Urothelium cell line (cell line): ENCODE measurements around the gene ZFYVE1.
A peak's percentile ranks its signal among the peaks of the same experiment; 100 is the strongest.
"Not testable (repeated sequence)": the region's sequence is repeated elsewhere in the genome, so short reads cannot be mapped to it uniquely, and the experiment has no call there.

ENCODE experiments used
- DNase-seq: peaks from one replicate; pipeline ENCODE4 v3.0.0; 2011; ENCODE audit warnings: low spot score, mixed read lengths
- FAIRE-seq: peaks from 2 replicates; lab custom pipeline; 2011; peaks lifted over from hg19 to GRCh38; lab: Jason Lieb, UNC

Gene ZFYVE1

GRCh38 chr14:72961579-72962335, 65.1 kb downstream of the ZFYVE1 start:
- DNase-seq (peak; percentile 89), FAIRE-seq (peak; percentile 85)

- not testable (repeated sequence) for FAIRE-seq, DNase-seq
These were observed 65.9 kb downstream of the ZFYVE1 start for GRCh38 chr14:72961016-72961415.

DNA sequence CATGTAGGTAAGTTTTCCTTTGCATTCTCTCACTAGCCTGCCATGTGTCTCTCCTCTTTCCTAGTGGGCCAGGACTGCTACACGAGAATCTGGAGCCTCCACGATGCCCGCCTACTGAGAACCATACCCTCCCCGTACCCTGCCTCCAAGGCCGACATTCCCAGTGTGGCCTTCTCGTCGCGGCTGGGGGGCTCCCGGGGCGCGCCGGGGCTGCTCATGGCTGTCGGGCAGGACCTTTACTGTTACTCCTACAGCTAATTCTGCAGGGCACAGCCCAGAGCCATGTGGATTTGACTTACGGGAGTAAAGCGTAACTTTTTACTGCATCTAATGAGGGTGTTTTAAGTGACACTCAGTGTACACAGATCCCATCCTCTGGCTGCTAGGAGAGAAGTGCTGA, 68.4 kb downstream of the ZFYVE1 start:
- no peak for FAIRE-seq
- no peak for DNase-seq

DNA sequence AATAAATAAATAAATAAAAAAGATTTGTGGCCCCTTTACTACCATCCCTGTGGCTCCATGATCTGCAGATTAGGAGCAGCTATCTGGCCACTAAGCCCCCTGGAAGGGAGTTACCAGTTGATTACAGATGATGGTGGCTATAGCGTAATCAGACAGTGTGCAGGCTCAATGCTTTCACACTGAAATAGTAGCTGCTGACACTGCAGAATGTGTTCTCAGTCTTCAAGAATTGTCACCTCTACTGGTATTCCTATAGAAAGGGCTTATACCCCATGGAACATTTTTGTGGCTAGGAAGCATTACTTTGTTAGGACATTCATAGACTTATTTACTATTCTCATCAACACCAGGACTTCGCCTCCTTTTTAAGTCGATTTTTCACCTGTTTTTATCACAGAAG, 69.7 kb downstream of the ZFYVE1 start:
- DNase-seq (no peak), FAIRE-seq (no peak)

- peak; percentile 59 for FAIRE-seq
- DNase-seq, result not testable (repeated sequence)
These were observed 70.2 kb downstream of the ZFYVE1 start for GRCh38 chr14:72956741-72957140.

- DNase-seq, result no peak
- peak; percentile 66 for FAIRE-seq
These were observed 74.7 kb downstream of the ZFYVE1 start for GRCh38 chr14:72952171-72952570.

DNA sequence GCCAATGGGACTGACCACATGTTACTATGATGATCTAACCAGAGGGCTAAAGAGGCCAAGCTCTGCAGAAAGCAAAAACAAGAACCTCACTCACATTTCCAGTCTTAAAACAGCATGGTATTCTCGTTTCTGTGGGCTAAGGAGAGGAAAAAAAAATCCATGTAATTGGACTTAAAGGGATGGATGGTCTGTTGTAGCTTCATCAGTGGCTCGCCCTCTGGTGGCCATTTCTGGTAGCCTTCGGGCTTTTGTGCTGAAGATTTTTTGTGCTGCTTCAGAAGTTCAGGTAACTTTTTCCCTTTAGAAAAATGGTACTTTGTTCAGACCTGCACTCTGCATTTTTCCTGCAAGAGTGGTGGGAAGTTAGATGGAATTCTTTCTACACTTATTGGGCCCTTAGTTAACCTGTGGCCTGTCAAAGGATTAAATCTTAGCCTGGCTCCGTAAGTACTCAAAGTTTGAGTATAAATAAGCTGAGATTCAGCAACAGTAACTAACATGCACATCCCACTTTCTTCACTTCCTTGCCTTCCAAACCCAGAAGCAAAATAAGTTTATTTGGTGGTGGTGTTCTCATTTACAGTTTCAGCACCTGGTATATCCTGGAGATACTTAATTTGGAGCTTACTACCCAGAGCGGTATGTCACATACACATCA, 78.3 kb downstream of the ZFYVE1 start:
- DNase-seq (peak; percentile 77), FAIRE-seq (peak; percentile 86)

GRCh38 chr14:72947366-72948160, 79.3 kb downstream of the ZFYVE1 start:
- DNase-seq (no peak), FAIRE-seq (peak; percentile 96)

DNA sequence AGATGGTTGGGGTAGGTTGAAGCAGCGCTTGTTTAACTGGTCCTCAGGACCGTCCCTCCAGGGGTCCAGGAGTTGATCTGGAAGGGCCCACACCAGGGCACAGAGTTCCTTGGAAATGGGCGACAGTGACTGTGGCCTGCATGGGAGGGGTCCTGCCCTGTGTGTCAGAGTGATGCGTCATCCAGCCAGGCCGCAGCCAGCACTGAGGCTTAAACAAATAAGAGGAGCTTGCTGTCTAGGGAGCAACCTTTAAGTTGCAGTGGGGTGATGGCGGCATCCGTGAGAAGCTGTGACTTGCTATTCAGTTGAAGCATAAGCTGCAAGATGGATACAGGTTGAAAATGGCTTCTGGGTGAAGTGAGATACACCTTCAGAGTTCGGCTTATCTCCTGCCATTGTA, 80.4 kb downstream of the ZFYVE1 start:
- DNase-seq (no peak), FAIRE-seq (peak; percentile 91)

DNA sequence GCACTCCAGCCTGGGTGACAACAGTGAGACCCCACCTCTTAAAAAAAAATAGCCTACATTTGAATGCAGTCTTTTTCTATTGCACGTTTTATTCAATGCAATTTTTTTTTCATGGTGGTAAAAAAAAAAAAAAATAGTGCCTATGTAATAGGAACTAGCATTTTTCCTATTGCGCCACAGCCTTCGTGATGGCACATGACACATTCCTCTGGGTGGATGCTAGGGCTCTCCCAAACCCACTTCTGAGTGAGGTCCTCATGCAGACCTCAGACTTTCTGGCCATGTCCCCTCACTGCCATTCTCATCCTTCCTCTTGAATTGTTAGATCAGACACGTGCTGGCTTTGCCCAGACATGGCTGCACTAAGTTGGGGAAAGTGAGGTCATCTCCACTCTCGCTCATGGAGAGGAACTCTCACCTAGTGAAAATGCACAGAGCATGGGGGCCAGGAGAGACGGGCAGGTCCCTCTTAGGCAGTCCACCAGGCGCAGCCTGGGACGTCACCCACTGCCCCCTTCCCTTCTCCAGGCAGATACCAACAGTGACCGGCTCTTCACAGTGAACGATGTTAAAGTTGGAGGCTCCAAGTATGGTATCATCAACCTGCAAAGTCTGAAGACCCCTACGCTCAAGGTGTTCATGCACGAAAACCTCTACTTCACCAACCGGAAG, 81.4 kb downstream of the ZFYVE1 start:
- DNase-seq (no peak), FAIRE-seq (peak; percentile 58)

DNA sequence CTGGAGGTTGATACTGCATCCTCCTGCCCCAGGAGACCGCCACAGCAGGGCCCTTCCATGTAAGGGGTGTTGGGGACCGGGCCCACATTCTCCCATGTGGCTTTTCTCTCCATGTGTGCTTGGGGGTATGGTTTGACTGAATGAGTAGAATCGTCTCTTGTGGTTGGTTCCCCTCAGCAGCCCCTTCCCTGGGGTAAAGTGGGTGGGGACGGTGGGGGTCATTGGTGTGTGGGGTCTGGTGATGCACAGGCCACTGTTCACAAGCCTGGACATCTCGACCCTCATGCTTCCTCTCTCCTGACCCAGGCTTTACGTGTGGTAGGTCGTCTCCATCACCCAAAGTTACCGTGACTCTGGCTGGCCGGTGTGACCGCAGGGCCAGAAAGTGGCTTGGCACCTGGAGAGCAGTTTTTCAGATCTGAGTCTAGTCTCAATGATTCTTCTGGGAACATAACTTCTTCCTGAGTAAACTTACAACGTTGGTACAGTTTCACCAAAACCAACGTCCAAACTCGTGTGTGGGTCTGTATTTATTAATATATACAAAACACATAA, 83.0 kb downstream of the ZFYVE1 start:
- DNase-seq, result no peak
- peak; percentile 74 for FAIRE-seq

GRCh38 chr14:72942934-72943333, 84.0 kb downstream of the ZFYVE1 start:
- DNase-seq (no peak), FAIRE-seq (no peak)

GRCh38 chr14:72941286-72941985, 85.5 kb downstream of the ZFYVE1 start:
- no peak for DNase-seq
- peak; percentile 70 for FAIRE-seq

- DNase-seq (no peak), FAIRE-seq (peak; percentile 80)
These were observed 87.3 kb downstream of the ZFYVE1 start for GRCh38 chr14:72939630-72940029.

GRCh38 chr14:72932893-72933292, 94.0 kb downstream of the ZFYVE1 start:
- FAIRE-seq (no peak), DNase-seq (no peak)

- DNase-seq, result no peak
- no peak for FAIRE-seq
These were observed 97.4 kb downstream of the ZFYVE1 start for GRCh38 chr14:72929316-72930080.

DNA sequence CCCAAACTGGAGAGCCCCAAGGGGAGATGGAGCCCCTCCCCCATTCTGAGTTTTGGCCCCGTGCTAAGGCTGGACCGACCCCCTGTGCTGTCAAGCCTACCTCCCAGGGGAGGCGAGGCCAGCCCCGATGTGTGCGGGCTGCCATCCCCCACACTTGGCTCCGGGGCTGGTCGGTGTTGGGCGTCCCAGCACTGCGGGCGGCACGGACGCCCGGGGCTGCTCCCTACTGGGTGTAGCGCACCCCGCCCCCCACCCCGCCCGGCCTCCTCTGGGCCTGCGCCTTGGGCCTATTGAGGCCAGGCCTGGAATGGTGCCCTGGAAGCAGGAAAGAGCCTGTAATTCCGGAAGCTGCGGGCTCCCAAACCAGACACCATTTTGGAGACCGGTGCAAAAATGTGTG, 98.0 kb downstream of the ZFYVE1 start:
- DNase-seq, result no peak
- FAIRE-seq, result no peak

DNA sequence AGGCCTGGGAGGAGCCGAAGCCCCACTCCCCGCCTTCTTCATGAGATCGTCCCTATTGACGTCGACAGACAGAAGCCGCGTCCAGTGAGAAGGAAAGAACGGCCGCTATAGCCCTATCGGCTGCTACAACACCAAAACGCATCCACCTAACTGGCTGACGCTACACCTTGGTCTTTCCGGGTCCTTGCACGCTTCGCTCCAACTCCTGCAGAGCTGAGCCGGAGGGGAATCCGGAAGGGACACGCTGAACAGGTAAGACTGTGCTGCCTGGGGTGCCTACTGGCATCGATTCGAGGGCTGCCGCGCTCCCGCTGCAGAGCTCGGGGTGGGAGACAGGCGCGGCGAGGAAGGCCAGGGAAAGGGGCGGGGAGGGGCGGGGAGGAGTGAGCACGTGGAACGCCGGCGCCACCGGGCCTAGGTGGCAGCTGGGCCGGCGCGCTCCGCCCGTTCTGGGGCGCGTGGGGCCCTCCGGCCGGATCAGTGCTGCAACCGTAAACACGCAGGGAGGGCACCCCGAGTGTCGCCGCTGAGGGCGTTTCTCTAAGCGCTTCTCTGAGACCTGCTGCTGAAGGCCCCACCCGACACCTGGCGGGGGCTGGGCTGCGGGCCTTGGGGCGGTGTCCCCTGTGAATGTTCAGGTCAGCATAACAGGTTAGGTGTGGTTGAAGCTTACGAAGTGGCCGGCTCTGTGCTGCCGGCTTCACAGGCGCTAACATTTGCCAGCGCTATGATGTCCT, 100.4 kb downstream of the ZFYVE1 start, which contains the start of gene DCAF4:
Gene DCAF4, plus strand, starts transcription at position 173 of the 737 bp plus-strand sequence. CDS start 11,515 bp downstream, outside the sequence.
- peak; percentile 91 for FAIRE-seq
- DNase-seq, result peak; percentile 100
